Activated CD4-positive, alpha-beta T cell treated with anti-CD3 and anti-CD28 coated beads, Interleukin-2, amount 10 ng/mL, durations not matched to agents 24 days and 14 days (primary cell): ENCODE results near the gene FCSK. TPM values are rescaled to one million over a fixed set of nuclear protein-coding genes. Genes with fewer than 3 reads are reported as not detected.
"Not testable (repeated sequence)": the region's sequence is repeated elsewhere in the genome, so short reads cannot be mapped to it uniquely, and the experiment has no call there.

Experiments used
- DNase-seq: peaks from one replicate; pipeline ENCODE4 v3.0.0; 2022
- H3K27ac Mint-ChIP-seq: one replicate; pipeline ENCODE4 v1.8.0; 2022; ENCODE audit warnings: mild to moderate bottlenecking, mixed read lengths
- H3K27me3 Mint-ChIP-seq: one replicate; pipeline ENCODE4 v1.8.0; 2022; ENCODE audit warnings: mixed read lengths
- H3K36me3 Mint-ChIP-seq: one replicate; pipeline ENCODE4 v1.8.0; 2022; ENCODE audit warnings: low read depth, mild to moderate bottlenecking, mixed read lengths
- H3K4me1 Mint-ChIP-seq: one replicate; pipeline ENCODE4 v1.8.0; 2021; ENCODE audit warnings: mixed read lengths
- H3K4me3 Mint-ChIP-seq: one replicate; pipeline ENCODE4 v1.8.0; 2022; ENCODE audit warnings: mild to moderate bottlenecking, moderate library complexity, mixed read lengths
- H3K9me3 Mint-ChIP-seq: one replicate; pipeline ENCODE4 v1.8.0; 2021; ENCODE audit warnings: mixed read lengths
- intact Hi-C: fragments of 100-400 bp; cut with micrococcal nuclease; formaldehyde crosslinking; loops from one replicate; pipeline ENCODE4 v1.15.1; 2023
- total RNA-seq: library from RNA; stranded (reverse); gene quantifications from 2 replicates; pipeline ENCODE4 v1.2.3, GENCODE V29; 2022

The FCSK gene
- total RNA-seq, 1 donor from 2014 or later: 24.4 TPM

DNA sequence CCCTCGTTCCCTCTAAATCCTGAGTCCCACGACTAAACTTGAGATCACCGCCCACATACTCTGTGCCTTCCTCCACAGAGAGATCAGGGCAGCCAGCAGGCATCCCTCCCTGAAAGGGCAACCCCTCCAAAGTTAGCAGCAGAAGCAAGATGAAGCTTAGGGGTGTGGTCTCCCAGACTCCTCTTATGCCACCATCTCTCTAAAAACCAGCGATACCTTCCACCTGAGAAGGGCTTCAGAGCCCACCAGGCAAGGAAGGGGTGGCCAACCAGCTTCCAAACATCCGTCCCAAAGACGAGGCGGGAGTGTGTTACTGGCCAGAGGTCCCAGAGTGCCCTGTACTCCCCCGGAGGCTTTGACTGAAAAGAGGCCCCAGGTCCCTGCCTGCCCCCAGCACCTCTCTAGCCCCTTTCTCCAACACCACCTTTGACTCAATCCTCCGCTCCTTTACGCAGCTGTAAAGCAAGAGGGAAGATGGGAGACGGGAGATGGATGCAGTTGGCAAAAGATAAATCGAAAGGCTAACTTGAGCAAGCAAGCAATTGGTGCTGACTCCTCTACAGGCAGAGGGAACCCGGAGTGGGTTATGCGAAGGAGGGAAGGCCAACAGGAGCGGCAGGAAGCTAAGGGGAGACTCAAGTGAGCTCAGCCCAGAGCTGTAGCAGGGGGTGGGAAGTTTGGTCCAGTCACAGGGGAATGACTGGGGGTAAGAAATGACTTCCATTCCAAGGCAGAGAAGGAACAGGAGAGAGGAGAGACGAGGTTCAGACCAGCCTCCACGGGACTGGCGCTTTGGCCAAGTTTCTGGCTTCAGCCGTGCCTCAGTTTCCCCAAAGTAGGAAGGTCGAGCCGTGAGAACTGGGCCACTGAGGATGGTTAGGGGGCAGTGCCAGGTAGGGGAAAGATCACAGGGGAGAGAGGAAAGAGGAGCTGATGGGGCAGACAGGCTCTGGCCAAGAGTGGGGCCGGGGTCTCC is 16.5 kb upstream of the FCSK start:
- Mint-ChIP-seq H3K36me3 (peaks cover 11% of the 10 kb centered on the region), H3K4me1 (peaks cover 37% of the 10 kb centered on the region), H3K4me3 (peak overlapping the region; percentile 100), H3K27ac (peak overlapping the region; percentile 96), H3K9me3 (no peaks in the 10 kb centered on the region), H3K27me3 (no peaks in the 10 kb centered on the region)
- intact Hi-C loops: loop anchor here (1.0 to 2.0 kb wide), 2 partner anchors 10 to 19 kb away; no protein-coding TSS in a partner anchor
- peak; percentile 71 for DNase-seq

DNA sequence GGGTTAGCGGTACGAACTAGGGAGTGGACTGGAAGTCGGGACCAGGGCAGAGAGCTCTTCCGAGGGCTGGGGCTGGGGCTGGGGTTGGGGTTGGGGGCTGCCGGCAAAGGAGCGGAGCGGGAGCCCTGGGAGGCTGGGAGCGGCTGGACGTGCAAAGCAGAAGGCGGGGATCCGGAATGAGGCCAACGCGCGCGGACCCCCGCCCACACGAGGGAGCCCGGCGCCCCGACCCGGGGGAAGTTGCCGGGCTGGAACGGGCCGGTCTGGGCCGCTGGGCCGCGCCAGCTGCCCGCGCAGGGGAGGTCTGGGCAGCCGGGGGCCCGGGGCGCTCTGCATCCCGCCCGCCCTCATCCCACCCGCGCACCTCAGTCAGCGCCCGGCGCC is 15.8 kb upstream of the FCSK start:
- H3K4me3 Mint-ChIP-seq: peak overlapping the region; percentile 100
- H3K4me1 Mint-ChIP-seq: peaks cover 30% of the 10 kb centered on the region
- H3K27ac Mint-ChIP-seq: peak overlapping the region; percentile 96
- H3K27me3 Mint-ChIP-seq: no peaks in the 10 kb centered on the region
- intact Hi-C loops: loop anchor here (1.0 kb wide), 1 partner anchor 10 kb away; no protein-coding TSS in a partner anchor
- peaks cover 11% of the 10 kb centered on the region for H3K36me3 Mint-ChIP-seq
- no peak for DNase-seq
- no peaks in the 10 kb centered on the region for H3K9me3 Mint-ChIP-seq

DNA sequence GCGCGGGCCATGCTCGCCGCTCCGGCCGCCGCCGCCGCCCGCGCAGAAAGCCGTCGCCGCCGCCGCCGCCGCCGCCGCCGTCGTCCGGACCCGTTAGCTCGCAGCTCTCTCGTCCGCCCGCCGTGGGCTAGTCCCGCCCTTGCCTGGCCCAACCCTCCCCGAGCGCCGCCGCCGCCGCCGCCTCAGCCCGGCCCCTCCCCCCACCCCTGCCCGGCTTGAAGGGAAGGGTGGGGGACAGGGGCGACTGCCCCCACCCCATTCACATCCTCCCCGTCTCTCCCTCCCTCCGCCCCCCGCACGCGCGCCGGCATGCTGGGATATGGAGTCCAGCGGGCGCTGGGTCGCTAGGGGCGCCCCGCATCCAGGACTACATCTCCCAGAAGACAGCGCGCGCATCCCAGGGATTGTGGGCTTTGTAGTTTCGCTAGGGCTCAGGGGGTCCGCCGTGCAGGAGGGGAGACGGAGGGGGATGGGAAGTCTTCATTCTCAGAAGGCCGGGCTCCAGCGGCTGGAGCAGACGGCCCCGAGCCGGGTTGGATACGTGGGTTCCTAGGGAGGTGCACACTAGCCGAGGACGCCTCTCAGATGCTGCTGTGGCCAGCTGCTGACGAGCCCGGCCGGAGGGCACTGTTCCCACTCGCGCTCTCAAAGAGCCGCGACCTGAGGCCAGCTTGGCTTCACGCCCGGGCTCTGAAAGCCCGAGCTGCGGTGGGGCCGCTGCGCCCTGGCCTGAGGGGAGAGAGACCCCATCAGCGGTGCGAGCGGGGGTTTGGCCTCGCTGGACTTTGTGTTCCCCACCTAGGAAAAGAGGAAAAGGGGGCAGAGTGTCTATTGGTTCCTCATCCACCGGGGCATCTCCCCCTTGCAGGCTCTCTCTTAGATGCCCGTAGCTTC is 15.2 kb upstream of the FCSK start, which contains the start of gene ST3GAL2:
TSS of gene ST3GAL2 (minus strand) at position 132 of the 894 bp plus-strand sequence. CDS start 40,570 bp downstream, outside the sequence.
- intact Hi-C loops: loop anchor here (1.0 kb wide), 4 partner anchors 11 to 58 kb away; partner anchors contain the start of gene FCSK
- H3K9me3 Mint-ChIP-seq: no peaks in the 10 kb centered on the region
- H3K4me3 Mint-ChIP-seq: peak within 1 kb of the TSS; percentile 100
- H3K4me1 Mint-ChIP-seq: peaks cover 26% of the 10 kb centered on the region
- peak within 1 kb of the TSS; percentile 96 for H3K27ac Mint-ChIP-seq
- no peaks in the 10 kb centered on the region for H3K27me3 Mint-ChIP-seq
- peak; percentile 98 for DNase-seq
- H3K36me3 Mint-ChIP-seq: peaks cover 6% of the 10 kb centered on the region

DNA sequence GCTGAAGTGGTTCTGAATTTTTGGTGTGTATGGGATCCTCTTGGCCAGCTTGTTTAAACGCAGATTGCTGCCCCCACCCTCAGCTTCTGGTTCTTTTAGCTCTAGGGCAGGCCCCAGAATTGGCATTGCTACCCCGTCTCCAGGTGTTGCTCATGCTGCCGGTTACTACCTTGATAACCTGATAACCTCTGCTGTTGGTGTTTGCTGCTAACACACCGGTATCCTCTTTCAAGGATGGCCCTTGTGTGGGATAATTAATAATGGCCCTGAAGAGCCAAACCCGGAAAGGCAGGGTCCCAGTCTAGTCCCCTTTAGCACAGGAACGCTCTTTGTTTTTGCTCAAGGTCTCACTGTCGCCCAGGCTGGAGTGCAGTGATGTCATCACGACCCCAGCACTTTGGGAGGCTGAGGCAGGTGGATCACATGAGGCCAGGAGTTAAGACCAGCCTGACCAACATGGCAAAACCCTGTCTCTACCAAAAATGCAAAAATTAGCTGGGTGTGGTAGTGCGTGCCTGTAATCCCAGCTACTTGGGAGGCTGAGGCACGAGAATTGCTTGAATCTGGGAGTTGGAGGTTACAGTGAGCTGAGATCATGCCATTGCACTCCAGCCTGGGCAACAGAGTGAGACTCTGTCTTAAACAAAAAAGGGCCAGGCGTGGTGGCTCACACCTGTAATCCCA is 14.2 kb upstream of the FCSK start:
- Mint-ChIP-seq H3K27ac (no peak overlapping the region), H3K4me1 (peaks cover 29% of the 10 kb centered on the region), H3K4me3 (peak overlapping the region; percentile 100), H3K36me3 (peaks cover 4% of the 10 kb centered on the region), H3K27me3 (no peaks in the 10 kb centered on the region), H3K9me3 (no peaks in the 10 kb centered on the region)
- no peak for DNase-seq
- intact Hi-C loops: no loop called here

DNA sequence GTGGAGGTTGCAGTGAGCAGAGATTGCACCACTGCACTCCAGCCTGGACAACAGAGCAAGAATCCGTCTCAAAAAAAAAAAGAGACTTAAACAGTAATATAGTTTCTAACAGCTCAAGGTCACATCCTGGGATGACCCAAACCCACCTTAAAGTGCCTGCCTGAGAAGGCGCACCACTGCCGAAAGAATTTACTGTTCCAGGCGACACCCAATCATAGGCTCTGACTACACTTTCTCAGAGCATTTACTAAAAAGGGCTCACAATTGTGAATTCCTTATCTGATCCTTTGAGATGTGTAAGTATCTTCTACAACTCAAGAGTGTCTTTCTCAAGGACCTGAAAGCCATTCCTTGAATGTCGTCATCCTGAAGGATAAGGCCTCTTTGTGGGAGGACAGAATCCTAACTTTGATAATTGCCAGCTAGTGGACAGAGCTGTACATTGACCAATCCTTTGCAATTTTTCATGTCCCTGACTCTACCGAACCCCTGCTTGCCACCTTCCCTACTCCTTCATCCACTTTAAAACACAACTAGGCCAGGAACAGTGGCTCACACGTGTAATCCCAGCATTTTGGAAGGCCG is 12.9 kb upstream of the FCSK start:
- Mint-ChIP-seq H3K36me3 (peaks cover 4% of the 10 kb centered on the region), H3K4me3 (no peak overlapping the region), H3K27me3 (no peaks in the 10 kb centered on the region), H3K9me3 (no peaks in the 10 kb centered on the region), H3K27ac (no peak overlapping the region), H3K4me1 (peaks cover 25% of the 10 kb centered on the region)
- no peak for DNase-seq
- intact Hi-C loops: no loop called here

DNA sequence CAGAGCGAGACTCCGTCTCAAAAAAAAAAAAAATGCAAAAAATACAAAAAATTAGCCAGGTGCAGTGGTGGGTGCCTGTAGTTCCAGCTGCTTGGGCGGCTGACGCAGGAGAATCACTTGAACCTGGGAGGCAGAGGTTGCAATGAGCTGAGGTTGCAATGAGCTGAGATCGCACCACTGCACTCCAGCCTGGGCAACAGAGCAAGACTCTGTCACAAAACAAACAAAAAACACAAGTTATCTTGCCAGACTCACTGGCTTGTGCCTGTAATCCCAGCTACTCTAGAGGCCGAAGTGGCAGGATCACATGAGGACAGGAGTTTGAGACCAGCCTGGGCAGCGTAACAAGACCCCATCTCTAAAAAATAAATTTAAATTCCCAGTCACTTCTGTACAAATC is 12.1 kb upstream of the FCSK start:
- no peak overlapping the region for H3K27ac Mint-ChIP-seq
- H3K36me3 Mint-ChIP-seq: peaks cover 4% of the 10 kb centered on the region
- no peak overlapping the region for H3K4me3 Mint-ChIP-seq
- no peaks in the 10 kb centered on the region for H3K9me3 Mint-ChIP-seq
- intact Hi-C loops: no loop called here
- no peak for DNase-seq
- peaks cover 17% of the 10 kb centered on the region for H3K4me1 Mint-ChIP-seq
- H3K27me3 Mint-ChIP-seq: peaks cover 3% of the 10 kb centered on the region

DNA sequence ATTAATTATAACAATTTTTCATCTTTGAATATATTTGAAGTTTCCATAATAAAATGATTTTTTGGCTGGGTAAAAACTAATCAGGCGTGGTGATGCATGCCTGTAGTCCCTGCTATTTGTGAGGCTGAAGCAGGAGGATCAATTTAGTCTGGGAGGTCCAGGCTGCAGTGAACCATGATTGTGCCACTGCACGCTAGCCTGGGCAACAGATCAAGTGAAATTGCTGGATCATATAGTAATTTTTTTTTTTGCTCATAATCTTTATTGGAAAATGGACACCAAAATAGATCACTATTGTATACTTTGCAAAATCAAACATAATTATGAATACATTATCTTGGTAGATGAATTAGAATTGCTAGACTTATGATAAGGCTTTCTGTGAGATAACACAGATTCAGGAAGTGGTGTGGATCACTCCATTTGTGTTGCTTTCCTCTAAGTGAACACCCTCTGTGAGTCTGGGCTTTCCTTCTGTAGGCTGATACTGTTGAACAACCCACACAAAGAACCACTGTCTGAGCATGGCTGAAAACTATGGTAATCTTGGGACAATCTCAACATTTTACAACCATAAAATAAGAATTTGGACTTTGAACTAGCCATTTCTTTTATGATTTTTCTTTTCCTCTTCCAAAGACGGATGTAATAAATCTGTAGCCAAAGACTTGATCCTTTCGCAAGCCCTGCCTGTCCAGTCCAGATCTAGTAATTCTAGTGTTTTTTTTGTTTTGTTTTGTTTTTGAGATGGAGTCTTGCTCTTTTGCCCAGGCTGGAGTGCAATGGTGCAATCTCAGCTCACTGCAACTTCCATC is 9.9 kb upstream of the FCSK start:
- no peaks in the 10 kb centered on the region for H3K9me3 Mint-ChIP-seq
- no peak overlapping the region for H3K4me3 Mint-ChIP-seq
- H3K36me3 Mint-ChIP-seq: no peaks in the 10 kb centered on the region
- H3K4me1 Mint-ChIP-seq: peaks cover 4% of the 10 kb centered on the region
- H3K27ac Mint-ChIP-seq: no peak overlapping the region
- intact Hi-C loops: no loop called here
- no peak for DNase-seq
- peaks cover 3% of the 10 kb centered on the region for H3K27me3 Mint-ChIP-seq

DNA sequence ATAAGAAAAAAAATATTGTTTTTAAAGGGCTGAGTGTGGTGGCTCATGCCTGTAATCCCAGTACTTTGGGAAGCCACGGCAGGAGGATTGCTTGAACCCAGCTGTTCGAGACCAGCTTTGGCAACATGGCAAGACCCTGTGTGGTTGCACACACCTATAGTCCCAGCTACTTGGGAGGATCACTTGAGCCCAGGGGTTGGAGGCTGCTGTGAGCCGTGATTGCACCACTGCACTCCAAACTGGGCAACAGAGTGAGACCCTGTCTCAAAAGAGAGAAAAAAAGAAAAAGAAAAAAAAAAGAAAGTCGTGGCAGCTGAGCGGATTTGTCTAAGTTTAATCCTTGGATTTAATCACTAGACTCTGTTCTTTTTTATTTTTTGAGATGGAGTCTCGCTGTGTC is 6.3 kb upstream of the FCSK start:
- H3K27ac Mint-ChIP-seq: no peak overlapping the region
- DNase-seq: no peak
- intact Hi-C loops: no loop called here
- H3K4me1 Mint-ChIP-seq: peaks cover 4% of the 10 kb centered on the region
- H3K9me3 Mint-ChIP-seq: no peaks in the 10 kb centered on the region
- H3K36me3 Mint-ChIP-seq: no peaks in the 10 kb centered on the region
- no peak overlapping the region for H3K4me3 Mint-ChIP-seq
- peaks cover 4% of the 10 kb centered on the region for H3K27me3 Mint-ChIP-seq

DNA sequence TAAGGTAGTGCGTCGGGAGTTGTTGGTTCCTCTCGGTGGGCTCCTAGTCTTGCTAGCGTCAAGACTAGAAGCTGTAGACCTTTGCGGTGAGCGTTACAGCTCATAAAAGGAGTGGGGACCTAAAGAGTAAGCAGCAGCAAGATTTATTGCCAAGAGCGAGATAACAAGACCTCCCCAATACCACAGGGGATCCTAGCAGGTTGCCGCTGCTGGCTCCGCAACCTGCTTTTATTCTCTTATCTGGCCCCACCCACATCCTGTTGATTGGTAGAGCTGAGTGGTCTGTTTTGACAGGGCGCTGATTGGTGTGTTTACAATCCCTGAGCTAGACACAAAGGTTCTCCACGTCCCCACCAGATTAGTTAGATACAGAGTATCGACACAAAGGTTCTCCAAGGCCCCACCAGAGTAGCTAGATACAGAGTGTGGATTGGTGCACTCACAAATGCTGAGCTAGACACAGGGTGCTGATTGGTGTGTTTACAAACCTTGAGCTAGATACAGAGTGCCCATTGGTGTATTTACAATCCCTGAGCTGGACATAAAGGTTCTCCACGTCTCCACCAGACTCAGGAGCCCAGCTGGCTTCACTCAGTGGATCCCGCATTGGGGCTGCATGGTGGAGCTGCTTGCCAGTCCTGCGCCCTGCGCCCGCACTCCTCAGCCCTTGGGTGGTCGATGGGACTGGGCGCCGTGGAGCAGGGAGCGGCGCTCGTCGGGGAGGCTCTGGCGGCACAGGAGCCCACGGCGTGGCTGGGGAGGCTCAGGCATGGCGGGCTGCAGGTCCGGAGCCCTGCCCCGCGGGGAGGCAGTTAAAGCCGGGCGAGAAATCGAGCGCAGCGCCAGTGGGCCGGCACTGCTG is 4.0 kb upstream of the FCSK start:
- H3K4me1 Mint-ChIP-seq, H3K36me3 Mint-ChIP-seq, intact Hi-C loops, H3K4me3 Mint-ChIP-seq, DNase-seq, H3K27ac Mint-ChIP-seq, H3K27me3 Mint-ChIP-seq, H3K9me3 Mint-ChIP-seq: not testable (repeated sequence)

DNA sequence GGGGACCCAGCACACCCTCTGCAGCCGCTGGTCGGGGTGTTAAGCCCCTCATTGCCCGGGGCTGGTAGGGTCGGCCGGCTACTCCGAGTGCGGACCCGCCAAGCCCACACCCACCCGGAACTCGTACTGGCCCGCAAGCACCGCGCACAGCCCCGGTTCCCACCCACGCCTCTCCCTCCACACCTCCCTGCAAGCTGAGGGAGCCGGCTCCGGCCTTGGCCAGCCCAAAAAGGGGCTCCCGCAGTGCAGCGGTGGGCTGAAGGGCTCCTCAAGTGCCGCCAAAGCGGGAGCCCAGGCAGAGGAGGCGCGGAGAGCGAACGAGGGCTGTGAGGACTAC is 3.4 kb upstream of the FCSK start:
- H3K4me1 Mint-ChIP-seq: peaks cover 11% of the 10 kb centered on the region
- DNase-seq, intact Hi-C loops, H3K27ac Mint-ChIP-seq, H3K27me3 Mint-ChIP-seq, H3K36me3 Mint-ChIP-seq, H3K9me3 Mint-ChIP-seq, H3K4me3 Mint-ChIP-seq: not testable (repeated sequence)

DNA sequence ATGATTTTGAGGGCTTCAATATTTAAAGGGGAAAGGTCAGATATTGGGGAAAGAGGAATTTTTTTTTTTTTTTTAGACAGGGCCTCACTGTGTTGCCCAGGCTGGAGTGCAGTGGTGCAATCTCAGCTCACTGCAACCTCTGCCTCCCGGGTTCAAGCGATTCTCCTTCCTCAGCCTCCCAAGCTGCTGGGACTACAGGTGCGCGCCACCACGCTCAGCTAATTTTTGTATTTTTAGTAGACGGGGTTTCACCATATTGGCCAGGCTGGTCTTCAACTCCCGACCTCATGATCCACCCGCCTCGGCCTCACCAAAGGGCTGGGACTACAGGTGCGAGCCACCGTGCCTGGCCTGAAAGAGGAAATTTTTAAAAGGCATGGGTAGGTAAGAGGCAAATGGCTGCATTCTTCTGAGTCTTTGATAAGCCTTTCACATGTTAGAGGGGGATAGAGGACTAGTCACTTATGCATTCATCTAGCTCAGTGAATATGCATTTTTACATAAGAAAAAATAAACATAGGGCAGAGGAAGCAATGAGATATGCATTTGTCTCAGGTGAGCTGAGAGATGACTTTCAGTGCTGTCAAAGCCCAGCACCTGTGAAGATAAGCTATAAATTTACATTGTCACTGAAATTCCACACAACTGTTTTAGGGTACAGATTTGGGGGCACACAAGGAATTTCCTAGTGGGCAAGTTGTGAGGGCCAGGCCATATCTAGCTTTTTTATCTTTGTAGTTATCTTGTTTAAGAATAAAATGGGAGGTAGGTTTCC is 1.1 kb upstream of the FCSK start:
- H3K27me3 Mint-ChIP-seq: peaks cover 1% of the 10 kb centered on the region
- intact Hi-C loops: no loop called here
- H3K27ac Mint-ChIP-seq: peak overlapping the region; percentile 88
- H3K36me3 Mint-ChIP-seq: no peaks in the 10 kb centered on the region
- H3K9me3 Mint-ChIP-seq: no peaks in the 10 kb centered on the region
- no peak for DNase-seq
- peak overlapping the region; percentile 85 for H3K4me3 Mint-ChIP-seq
- peaks cover 14% of the 10 kb centered on the region for H3K4me1 Mint-ChIP-seq
